ENCODE measurements around the gene GRK3. TPM values are rescaled to one million over a fixed set of nuclear protein-coding genes. Genes with fewer than 3 reads are reported as not detected.
"Not testable (repeated sequence)": the region's sequence is repeated elsewhere in the genome, so short reads cannot be mapped to it uniquely, and the experiment has no call there.

Gene GRK3
- total RNA-seq, 2 donors from 2014 or later, result 6.2 to 9.1 TPM

- Histone ChIP-seq H3K36me3 (no peaks in the 10 kb centered on the region), H3K4me1 (no peaks in the 10 kb centered on the region), H3K27me3 (no peaks in the 10 kb centered on the region), H3K27ac (no peak overlapping the region), H3K9me3 (no peaks in the 10 kb centered on the region), H3K4me3 (no peak overlapping the region)
- no peak for DNase-seq (ENCODE audit: low spot score)
- TF ChIP-seq, protein P1, sequence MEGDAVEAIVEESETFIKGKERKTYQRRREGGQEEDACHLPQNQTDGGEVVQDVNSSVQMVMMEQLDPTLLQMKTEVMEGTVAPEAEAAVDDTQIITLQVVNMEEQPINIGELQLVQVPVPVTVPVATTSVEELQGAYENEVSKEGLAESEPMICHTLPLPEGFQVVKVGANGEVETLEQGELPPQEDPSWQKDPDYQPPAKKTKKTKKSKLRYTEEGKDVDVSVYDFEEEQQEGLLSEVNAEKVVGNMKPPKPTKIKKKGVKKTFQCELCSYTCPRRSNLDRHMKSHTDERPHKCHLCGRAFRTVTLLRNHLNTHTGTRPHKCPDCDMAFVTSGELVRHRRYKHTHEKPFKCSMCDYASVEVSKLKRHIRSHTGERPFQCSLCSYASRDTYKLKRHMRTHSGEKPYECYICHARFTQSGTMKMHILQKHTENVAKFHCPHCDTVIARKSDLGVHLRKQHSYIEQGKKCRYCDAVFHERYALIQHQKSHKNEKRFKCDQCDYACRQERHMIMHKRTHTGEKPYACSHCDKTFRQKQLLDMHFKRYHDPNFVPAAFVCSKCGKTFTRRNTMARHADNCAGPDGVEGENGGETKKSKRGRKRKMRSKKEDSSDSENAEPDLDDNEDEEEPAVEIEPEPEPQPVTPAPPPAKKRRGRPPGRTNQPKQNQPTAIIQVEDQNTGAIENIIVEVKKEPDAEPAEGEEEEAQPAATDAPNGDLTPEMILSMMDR (IDR thresholded peaks at IDR 0.05), result no peak
Observed at GRCh38 chr22:25548866-25549464, 15.5 kb upstream of the GRK3 start.

GRCh38 chr22:25551396-25551795 lies 13.1 kb upstream of the GRK3 start:
- Histone ChIP-seq H3K4me1 (peaks cover 0 to 13% of the 10 kb centered on the region in 2 donors), H3K9me3 (no peaks in the 10 kb centered on the region), H3K27ac (no peak overlapping the region), H3K36me3 (no peaks in the 10 kb centered on the region), H3K4me3 (no peak overlapping the region), H3K27me3 (no peaks in the 10 kb centered on the region)
- no peak for DNase-seq (ENCODE audit: low spot score)
- TF ChIP-seq, protein P1 (IDR thresholded peaks at IDR 0.05), result no peak

- H3K9me3 ChIP-seq; H3K36me3 ChIP-seq; DNase-seq (ENCODE audit: low spot score); H3K27me3 ChIP-seq; H3K27ac ChIP-seq; H3K4me3 ChIP-seq: not testable (repeated sequence)
- H3K4me1 ChIP-seq, result peaks cover 0 to 13% of the 10 kb centered on the region in 2 donors
Observed at GRCh38 chr22:25552405-25552804, 12.1 kb upstream of the GRK3 start.

DNA sequence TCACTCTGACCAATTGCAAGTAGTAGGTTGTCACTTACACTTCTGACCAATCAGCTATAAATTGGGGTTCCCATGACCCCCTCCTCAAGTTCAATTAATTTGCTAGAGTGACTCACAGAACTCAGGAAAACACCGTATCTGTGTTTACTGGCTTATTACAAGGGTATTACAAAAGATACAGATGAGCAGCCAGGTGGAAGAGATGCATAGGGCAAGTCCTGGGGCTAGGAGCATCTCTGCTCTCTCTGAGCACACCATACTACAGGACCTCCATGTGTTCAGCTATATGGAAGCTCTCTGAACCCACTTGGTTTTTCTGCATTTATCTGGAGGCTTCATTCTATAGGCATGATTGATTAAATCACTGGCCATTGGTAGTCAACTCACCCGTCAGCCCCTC lies 11.3 kb upstream of the GRK3 start:
- Histone ChIP-seq H3K4me3 (no peak overlapping the region), H3K9me3 (no peaks in the 10 kb centered on the region), H3K27me3 (no peaks in the 10 kb centered on the region), H3K27ac (no peak overlapping the region), H3K4me1 (peaks cover 0 to 13% of the 10 kb centered on the region in 2 donors), H3K36me3 (no peaks in the 10 kb centered on the region)
- no peak for DNase-seq (ENCODE audit: low spot score)
- TF ChIP-seq, protein P1 (IDR thresholded peaks at IDR 0.05), result no peak

- TF ChIP-seq, protein P1 (IDR thresholded peaks at IDR 0.05), result no peak
- H3K4me3 ChIP-seq, result no peak overlapping the region
- H3K36me3 ChIP-seq, result no peaks in the 10 kb centered on the region
- no peaks in the 10 kb centered on the region for H3K9me3 ChIP-seq
- H3K27me3 ChIP-seq, result no peaks in the 10 kb centered on the region
- DNase-seq (ENCODE audit: low spot score), result no peak
- H3K4me1 ChIP-seq, result peaks cover 0 to 13% of the 10 kb centered on the region in 2 donors
- no peak overlapping the region for H3K27ac ChIP-seq
Observed at GRCh38 chr22:25554238-25554671, 10.2 kb upstream of the GRK3 start.

DNA sequence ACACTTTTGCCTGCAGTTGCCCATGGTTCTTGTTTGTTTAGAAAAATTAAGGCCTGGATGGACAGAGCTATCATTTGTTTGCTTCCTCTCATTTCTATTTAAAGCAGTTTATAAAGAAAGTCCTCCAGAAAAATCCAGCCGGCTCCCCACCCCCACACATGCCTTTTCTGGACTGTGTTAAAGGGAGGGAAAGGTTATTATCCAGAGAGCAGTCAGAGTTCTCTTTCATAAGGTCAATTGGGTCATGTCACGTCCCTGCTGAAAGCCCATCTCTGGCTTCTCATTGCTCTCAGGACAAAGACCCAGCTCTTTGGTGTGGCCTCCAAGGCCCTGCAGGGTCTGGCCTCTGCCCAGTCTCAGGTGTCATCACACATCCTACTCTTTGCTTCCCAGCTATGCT lies 9.8 kb upstream of the GRK3 start:
- Histone ChIP-seq H3K36me3 (no peaks in the 10 kb centered on the region), H3K4me3 (no peak overlapping the region), H3K4me1 (peaks cover 0 to 13% of the 10 kb centered on the region in 2 donors), H3K27ac (no peak overlapping the region), H3K9me3 (no peaks in the 10 kb centered on the region), H3K27me3 (no peaks in the 10 kb centered on the region)
- DNase-seq (ENCODE audit: low spot score), result no peak
- TF ChIP-seq, protein P1 (IDR thresholded peaks at IDR 0.05), result no peak

All from right atrium auricular region (tissue), 2 donors.